ENCODE data around the gene TSKU. TPM values are rescaled to one million over a fixed set of nuclear protein-coding genes. Genes with fewer than 3 reads are reported as not detected.

TSKU gene
- total RNA-seq, 1 experiment from 2014 or later: 99.4 TPM

GRCh38 chr11:76781046-76781801, 1.9 kb upstream of the TSKU start:
- H4K20me1 ChIP-seq (ENCODE audit: insufficient read depth): peaks cover 16% of the 10 kb centered on the region
- peak overlapping the region; percentile 94 for H3K4me3 ChIP-seq
- TF ChIP-seq CTCF (conservative IDR thresholded peaks at IDR 0.05) (no peak), EZH2 (IDR thresholded peaks at IDR 0.05; ENCODE audit: low read depth) (no peak)
- DNase-seq: no peak
- peaks cover 25% of the 10 kb centered on the region for H3K4me1 ChIP-seq (replicated peaks; ENCODE audit: insufficient read depth)
- H3K79me2 ChIP-seq (ENCODE audit: low read depth): peaks cover 63% of the 10 kb centered on the region
- CTCF ChIA-PET: interaction anchor here (1.1 kb wide), 2 partner anchors 138 to 294 kb away, joined by 6 to 7 read pairs; no protein-coding TSS in a partner anchor
- intact Hi-C loops (cut with micrococcal nuclease; ENCODE audit: unreplicated experiment): loop anchor here (10.0 kb wide), 1 partner anchor 336 kb away; the partner anchor contains the start of gene EMSY
- H3K27ac ChIP-seq: peak overlapping the region; percentile 85; the same call in 1 of the 2 replicates
- H2AFZ ChIP-seq: no peak overlapping the region
- peaks cover 21% of the 10 kb centered on the region for H3K9me3 ChIP-seq (ENCODE audit: insufficient read depth, low read depth)
- no TSS peak for BruUV-seq (replicated peaks)
- no peaks in the 10 kb centered on the region for H3K9me2 ChIP-seq (ENCODE audit: insufficient read depth)
- peak overlapping the region; percentile 95 for H3K4me2 ChIP-seq
- peaks cover 49% of the 10 kb centered on the region for H3K36me3 ChIP-seq (ENCODE audit: low read depth)
- H3K27me3 ChIP-seq (ENCODE audit: insufficient read depth, low read depth): no peaks in the 10 kb centered on the region
- peaks cover 29% of the 10 kb centered on the region; the same call in 1 of the 2 replicates for H3F3A ChIP-seq (ENCODE audit: insufficient read depth, low read depth)
- POLR2A ChIA-PET (ENCODE audit: unreplicated experiment): no interaction called here

- no peak for TF ChIP-seq EZH2 (IDR thresholded peaks at IDR 0.05; ENCODE audit: low read depth)
- no peak for TF ChIP-seq CTCF (conservative IDR thresholded peaks at IDR 0.05)
- peaks cover 71% of the 10 kb centered on the region for H3K79me2 ChIP-seq (ENCODE audit: low read depth)
- intact Hi-C loops (cut with micrococcal nuclease; ENCODE audit: unreplicated experiment): loop anchor here (1.0 to 10.0 kb wide), 2 partner anchors 11 to 337 kb away; partner anchors contain the start of gene EMSY
- H3K9me3 ChIP-seq (ENCODE audit: insufficient read depth, low read depth): peaks cover 14% of the 10 kb centered on the region; the same call in 1 of the 2 replicates
- peak overlapping the region; percentile 95 for H3K4me2 ChIP-seq
- peaks cover 24% of the 10 kb centered on the region for H4K20me1 ChIP-seq (ENCODE audit: insufficient read depth)
- no peaks in the 10 kb centered on the region for H3K27me3 ChIP-seq (ENCODE audit: insufficient read depth, low read depth)
- peak overlapping the region; percentile 85 for H3K27ac ChIP-seq
- H3K36me3 ChIP-seq (ENCODE audit: low read depth): peaks cover 45% of the 10 kb centered on the region
- peaks cover 33% of the 10 kb centered on the region for H3K4me1 ChIP-seq (replicated peaks; ENCODE audit: insufficient read depth)
- no peaks in the 10 kb centered on the region for H3K9me2 ChIP-seq (ENCODE audit: insufficient read depth)
- ChIA-PET POLR2A (ENCODE audit: unreplicated experiment) (interaction anchor here (0.6 to 1.3 kb wide), 2 partner anchors 12 to 372 kb away, joined by 3 to 24 read pairs; no protein-coding TSS in a partner anchor), CTCF (interaction anchor here (1.1 kb wide), 1 partner anchor 137 kb away, joined by 6 read pairs; no protein-coding TSS in a partner anchor)
- DNase-seq: no peak
- H3F3A ChIP-seq (ENCODE audit: insufficient read depth, low read depth): peaks cover 37% of the 10 kb centered on the region
- no TSS peak for BruUV-seq (replicated peaks)
- peak overlapping the region; percentile 62 for H2AFZ ChIP-seq
- peak overlapping the region; percentile 94 for H3K4me3 ChIP-seq
Observed at GRCh38 chr11:76781807-76782530, 1.2 kb upstream of the TSKU start.
